ENCODE data around the gene ACADVL.
A peak's percentile ranks its signal among the peaks of the same experiment; 100 is the strongest.

GRCh38 chr17:7252176-7253043, 32.7 kb downstream of the ACADVL start, which contains the start of gene ELP5:
- TF ChIP-seq, protein P1, sequence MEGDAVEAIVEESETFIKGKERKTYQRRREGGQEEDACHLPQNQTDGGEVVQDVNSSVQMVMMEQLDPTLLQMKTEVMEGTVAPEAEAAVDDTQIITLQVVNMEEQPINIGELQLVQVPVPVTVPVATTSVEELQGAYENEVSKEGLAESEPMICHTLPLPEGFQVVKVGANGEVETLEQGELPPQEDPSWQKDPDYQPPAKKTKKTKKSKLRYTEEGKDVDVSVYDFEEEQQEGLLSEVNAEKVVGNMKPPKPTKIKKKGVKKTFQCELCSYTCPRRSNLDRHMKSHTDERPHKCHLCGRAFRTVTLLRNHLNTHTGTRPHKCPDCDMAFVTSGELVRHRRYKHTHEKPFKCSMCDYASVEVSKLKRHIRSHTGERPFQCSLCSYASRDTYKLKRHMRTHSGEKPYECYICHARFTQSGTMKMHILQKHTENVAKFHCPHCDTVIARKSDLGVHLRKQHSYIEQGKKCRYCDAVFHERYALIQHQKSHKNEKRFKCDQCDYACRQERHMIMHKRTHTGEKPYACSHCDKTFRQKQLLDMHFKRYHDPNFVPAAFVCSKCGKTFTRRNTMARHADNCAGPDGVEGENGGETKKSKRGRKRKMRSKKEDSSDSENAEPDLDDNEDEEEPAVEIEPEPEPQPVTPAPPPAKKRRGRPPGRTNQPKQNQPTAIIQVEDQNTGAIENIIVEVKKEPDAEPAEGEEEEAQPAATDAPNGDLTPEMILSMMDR (IDR thresholded peaks at IDR 0.05), result peak in 2 of 7 experiments; percentile 0 to 19
- TF ChIP-seq POLR2A (IDR thresholded peaks at IDR 0.05), result peak in 1 of 4 donors; percentile 33
- peak; percentile 70 to 89 (median 80) for TF ChIP-seq POLR2AphosphoS5 (IDR thresholded peaks at IDR 0.05)
